Sigmoid colon (tissue), 4 donors: ENCODE results near the gene TNFSF15.

Experiments used
- CTCF ChIP-seq, 4 experiments: fragments of 450-650 bp in 3 of 4; fragments of 200-600 bp in 1 of 4; IDR thresholded peaks; one replicate each; pipeline ENCODE4 v1.5.1; 2016 to 2019; ENCODE audit warnings: antibody characterized with exemption in 4 of 4, mild to moderate bottlenecking in 3 of 4, moderate library complexity in 2 of 4
- EP300 ChIP-seq, 4 donors: sonication (generic); formaldehyde crosslinking; IDR thresholded peaks; one replicate each; pipeline ENCODE4 v1.6.1; 2017; ENCODE audit warnings: antibody characterized with exemption in 4 of 4
- POLR2A ChIP-seq, 2 donors: fragments of 450-650 bp; IDR thresholded peaks; one replicate each; pipeline ENCODE4 v1.6.1; 2016; ENCODE audit warnings: antibody characterized with exemption in 2 of 2, mild to moderate bottlenecking in 2 of 2, moderate library complexity in 2 of 2
- POLR2AphosphoS5 ChIP-seq, 4 donors: sonication (generic); formaldehyde crosslinking; IDR thresholded peaks; one replicate each; pipeline ENCODE4 v1.6.1; 2017; ENCODE audit warnings: antibody characterized with exemption in 4 of 4

- TF ChIP-seq CTCF (IDR thresholded peaks at IDR 0.05) = no peak
- TF ChIP-seq POLR2A (IDR thresholded peaks at IDR 0.05) = no peak
- TF ChIP-seq POLR2AphosphoS5 (IDR thresholded peaks at IDR 0.05) = no peak
- TF ChIP-seq EP300 (IDR thresholded peaks at IDR 0.05) = no peak
These were observed 62.4 kb downstream of the TNFSF15 start for GRCh38 chr9:114743446-114743845.
